Measurements from ENCODE around the gene SPATA21. TPM values are rescaled to one million over a fixed set of nuclear protein-coding genes. Genes with fewer than 3 reads are reported as not detected.
A peak's percentile ranks its signal among the peaks of the same experiment; 100 is the strongest.

Gene SPATA21
- total RNA-seq, 1 experiment from 2014 or later, result not detected

GRCh38 chr1:16391411-16391810 lies 45.8 kb downstream of the SPATA21 start:
- Histone ChIP-seq H2BK15ac (ENCODE audit: low read depth, low read length) (no peak overlapping the region), H3K23ac (ENCODE audit: insufficient read length, low read depth, low read length) (no peak overlapping the region), H4K91ac (ENCODE audit: insufficient read length, low read depth, low read length) (no peak overlapping the region), H3K56ac (ENCODE audit: insufficient read length, low read depth, low read length) (no peak overlapping the region), H2AFZ (ENCODE audit: low read length) (no peak overlapping the region), H4K5ac (ENCODE audit: insufficient read length, low read depth, low read length) (no peak overlapping the region), H3K27ac (ENCODE audit: insufficient read length, low read depth, low read length) (no peak overlapping the region), H2BK5ac (ENCODE audit: insufficient read length, low read length) (no peak overlapping the region), H4K20me1 (ENCODE audit: control insufficient read depth, insufficient read depth, insufficient read length) (peaks cover 3% of the 10 kb centered on the region), H3K9me3 (ENCODE audit: control insufficient read depth, low read depth, low read length) (no peaks in the 10 kb centered on the region), H3K27me3 (ENCODE audit: insufficient read depth, low read length) (no peaks in the 10 kb centered on the region), H2BK20ac (ENCODE audit: low read depth, low read length, poor library complexity, severe bottlenecking) (no peak overlapping the region), H3K4me2 (ENCODE audit: insufficient read depth, insufficient read length, low read length) (no peak overlapping the region), H3K79me2 (ENCODE audit: insufficient read depth, low read length) (peaks cover 33% of the 10 kb centered on the region), H3K23me2 (ENCODE audit: insufficient read length, low read depth, low read length, poor library complexity, severe bottlenecking) (no peaks in the 10 kb centered on the region), H3T11ph (ENCODE audit: low read length) (no peak overlapping the region), H2BK120ac (ENCODE audit: low read depth, low read length, poor library complexity, severe bottlenecking) (no peak overlapping the region), H3K4me1 (ENCODE audit: insufficient read depth, low read length) (peaks cover 6% of the 10 kb centered on the region; the same call in 1 of the 2 replicates), H3K4ac (ENCODE audit: low read depth, low read length) (no peak overlapping the region), H3K14ac (ENCODE audit: insufficient read depth, low read length) (no peak overlapping the region), H4K8ac (replicated peaks; ENCODE audit: insufficient read length, low read depth, low read length) (no peak overlapping the region), H2BK12ac (ENCODE audit: insufficient read length, low read depth, low read length) (no peak overlapping the region), H2AK5ac (ENCODE audit: insufficient read length, low read length) (no peak overlapping the region), H3K18ac (ENCODE audit: insufficient read length, low read depth, low read length) (no peak overlapping the region), H3K79me1 (ENCODE audit: insufficient read depth, low read depth, low read length, poor library complexity, severe bottlenecking) (peaks cover 19% of the 10 kb centered on the region), H3K9ac (ENCODE audit: extremely low read depth, insufficient read length, low read length) (no peak overlapping the region)
- Mint-ChIP-seq H3K4me3 (no peak overlapping the region), H3K9me3 (no peaks in the 10 kb centered on the region), H3K27ac (peak overlapping the region in 2 of 3 experiments; percentile 16 to 53; a peak in 3 of 7 replicates), H3K4me1 (peaks cover 35 to 37% of the 10 kb centered on the region in 2 experiments), H3K36me3 (ENCODE audit: insufficient read depth in 1 of 3, low read depth in 3 of 3) (peaks cover 9 to 39% (median 35%) of the 10 kb centered on the region in 3 experiments; a peak in 6 of 7 replicates), H3K27me3 (ENCODE audit: low read depth) (no peaks in the 10 kb centered on the region)
- no peak for DNase-seq
- no CpG with 5 or more reads among the region's 3 CpGs for WGBS (ENCODE audit: extremely low coverage, insufficient read length, low lambda C conversion rate)
- no peak for TF ChIP-seq CTCF (conservative IDR thresholded peaks at IDR 0.05)
